ENCODE data around the gene TMEM131L. TPM values are rescaled to one million over a fixed set of nuclear protein-coding genes. Genes with fewer than 3 reads are reported as not detected.

The TMEM131L gene
- total RNA-seq, 1 donor from 2014 or later, result 7.6 TPM

DNA sequence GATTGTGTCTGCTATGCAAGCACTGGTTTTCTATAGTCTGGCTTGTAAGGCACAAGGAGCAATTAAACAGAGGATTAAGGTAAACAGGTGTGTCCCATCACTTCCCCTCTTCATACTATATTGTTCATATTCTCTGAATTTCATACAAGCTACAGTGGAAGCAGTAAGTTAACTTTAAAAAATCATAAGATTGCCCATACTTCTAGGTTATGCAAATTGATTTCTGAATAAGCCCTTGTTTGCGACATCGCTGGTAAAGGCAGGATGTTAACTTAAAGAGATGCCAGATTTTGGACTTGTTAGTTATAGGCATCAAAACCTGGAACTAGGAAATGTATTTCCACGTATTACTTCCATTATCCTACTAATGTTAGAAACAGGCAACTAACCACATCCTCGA is 1.0 kb upstream of the TMEM131L start:
- Histone ChIP-seq H3K4me3 (ENCODE audit: low read depth, low read length) (no peak overlapping the region), H3K27me3 (ENCODE audit: control insufficient read depth, insufficient read depth, low read length) (no peaks in the 10 kb centered on the region), H3K36me3 (ENCODE audit: control insufficient read depth, insufficient read depth, low read length) (no peaks in the 10 kb centered on the region)
- TF ChIP-seq, protein P1, sequence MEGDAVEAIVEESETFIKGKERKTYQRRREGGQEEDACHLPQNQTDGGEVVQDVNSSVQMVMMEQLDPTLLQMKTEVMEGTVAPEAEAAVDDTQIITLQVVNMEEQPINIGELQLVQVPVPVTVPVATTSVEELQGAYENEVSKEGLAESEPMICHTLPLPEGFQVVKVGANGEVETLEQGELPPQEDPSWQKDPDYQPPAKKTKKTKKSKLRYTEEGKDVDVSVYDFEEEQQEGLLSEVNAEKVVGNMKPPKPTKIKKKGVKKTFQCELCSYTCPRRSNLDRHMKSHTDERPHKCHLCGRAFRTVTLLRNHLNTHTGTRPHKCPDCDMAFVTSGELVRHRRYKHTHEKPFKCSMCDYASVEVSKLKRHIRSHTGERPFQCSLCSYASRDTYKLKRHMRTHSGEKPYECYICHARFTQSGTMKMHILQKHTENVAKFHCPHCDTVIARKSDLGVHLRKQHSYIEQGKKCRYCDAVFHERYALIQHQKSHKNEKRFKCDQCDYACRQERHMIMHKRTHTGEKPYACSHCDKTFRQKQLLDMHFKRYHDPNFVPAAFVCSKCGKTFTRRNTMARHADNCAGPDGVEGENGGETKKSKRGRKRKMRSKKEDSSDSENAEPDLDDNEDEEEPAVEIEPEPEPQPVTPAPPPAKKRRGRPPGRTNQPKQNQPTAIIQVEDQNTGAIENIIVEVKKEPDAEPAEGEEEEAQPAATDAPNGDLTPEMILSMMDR (IDR thresholded peaks at IDR 0.05; ENCODE audit: insufficient read depth, low read length, poor library complexity, severe bottlenecking), result no peak
- no peak for DNase-seq (ENCODE audit: low read depth)

DNA sequence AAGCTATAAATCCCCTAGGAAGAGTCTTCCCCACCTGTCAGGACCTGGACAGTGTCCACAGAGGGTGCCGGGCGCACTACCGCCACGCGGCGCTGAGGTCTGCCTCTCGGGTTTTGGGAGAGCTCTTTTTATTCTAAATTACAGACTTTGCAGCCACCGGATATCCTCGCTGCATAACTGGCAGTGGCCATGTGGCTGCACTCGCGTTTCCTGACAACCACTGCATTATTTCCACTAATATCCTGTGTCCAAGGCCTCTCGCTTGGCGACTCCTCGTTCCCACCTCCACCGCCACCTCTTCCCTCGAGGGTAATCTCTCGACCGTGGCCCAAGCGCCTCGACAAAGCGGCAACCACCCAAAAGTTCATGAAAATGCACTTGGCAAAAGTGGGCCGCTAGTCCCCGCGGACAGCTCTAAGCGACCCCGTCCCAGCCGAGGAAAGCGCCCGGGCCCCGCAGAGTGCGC is 512 bp upstream of the TMEM131L start:
- DNase-seq (ENCODE audit: low read depth), result no peak

DNA sequence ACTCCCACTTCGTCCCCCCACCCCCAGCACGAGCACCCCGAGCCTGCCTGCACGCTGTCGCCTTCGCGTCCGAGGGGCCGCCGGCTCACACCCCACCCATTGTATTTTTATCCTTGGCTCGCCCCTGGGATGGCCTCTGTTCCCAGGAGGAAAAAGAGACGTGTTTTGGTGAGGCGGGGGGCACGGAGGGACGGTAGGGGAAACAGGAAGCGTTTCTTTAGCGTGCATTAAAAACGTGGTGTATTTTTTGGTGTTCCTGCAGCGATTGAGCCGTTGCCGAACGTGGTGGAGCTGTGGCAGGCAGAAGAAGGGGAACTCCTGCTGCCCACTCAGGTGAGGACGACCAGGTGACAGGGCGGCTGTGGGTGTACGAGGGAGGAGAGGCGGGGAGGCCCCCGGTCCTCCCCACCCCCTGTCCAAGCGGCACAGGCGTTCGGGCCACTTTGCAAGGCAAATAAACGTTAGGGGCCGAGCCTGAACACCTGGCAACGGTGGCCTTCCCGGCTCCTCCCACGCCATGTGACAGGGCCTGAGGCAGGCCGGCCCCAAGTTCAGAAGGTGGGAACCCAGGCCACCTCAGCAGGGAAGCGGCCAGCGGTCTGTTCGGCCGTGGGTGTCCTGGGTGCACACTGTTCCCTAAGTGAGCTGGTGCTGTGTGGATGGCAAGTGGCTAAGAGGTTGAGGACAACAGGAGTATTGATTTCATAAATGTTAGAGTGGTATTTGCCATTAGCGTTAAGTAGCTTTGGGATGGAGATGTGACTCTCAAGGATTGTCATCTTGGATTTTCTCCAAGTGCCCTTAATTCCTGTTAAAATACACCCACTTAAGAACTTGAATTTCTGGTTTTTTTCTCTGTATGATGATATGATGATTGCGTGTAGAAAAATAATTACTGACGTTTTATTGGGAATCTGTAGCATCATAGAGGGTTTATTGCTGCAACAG is 1.1 kb downstream of the TMEM131L start:
- DNase-seq (ENCODE audit: low read depth), result no peak
- Histone ChIP-seq H3K36me3 (ENCODE audit: control insufficient read depth, insufficient read depth, low read length) (peaks cover 1% of the 10 kb centered on the region), H3K4me3 (ENCODE audit: low read depth, low read length) (peak overlapping the region; percentile 87), H3K27me3 (ENCODE audit: control insufficient read depth, insufficient read depth, low read length) (no peaks in the 10 kb centered on the region)
- TF ChIP-seq, protein P1 (IDR thresholded peaks at IDR 0.05; ENCODE audit: insufficient read depth, low read length, poor library complexity, severe bottlenecking), result no peak

More for the DNA sequence above, 512 bp upstream of the TMEM131L start:
- Histone ChIP-seq H3K4me3 (ENCODE audit: low read depth, low read length) (peak overlapping the region; percentile 87), H3K36me3 (ENCODE audit: control insufficient read depth, insufficient read depth, low read length) (peaks cover 1% of the 10 kb centered on the region), H3K27me3 (ENCODE audit: control insufficient read depth, insufficient read depth, low read length) (no peaks in the 10 kb centered on the region)
- TF ChIP-seq, protein P1 (IDR thresholded peaks at IDR 0.05; ENCODE audit: insufficient read depth, low read length, poor library complexity, severe bottlenecking), result peak; percentile 28

DNA sequence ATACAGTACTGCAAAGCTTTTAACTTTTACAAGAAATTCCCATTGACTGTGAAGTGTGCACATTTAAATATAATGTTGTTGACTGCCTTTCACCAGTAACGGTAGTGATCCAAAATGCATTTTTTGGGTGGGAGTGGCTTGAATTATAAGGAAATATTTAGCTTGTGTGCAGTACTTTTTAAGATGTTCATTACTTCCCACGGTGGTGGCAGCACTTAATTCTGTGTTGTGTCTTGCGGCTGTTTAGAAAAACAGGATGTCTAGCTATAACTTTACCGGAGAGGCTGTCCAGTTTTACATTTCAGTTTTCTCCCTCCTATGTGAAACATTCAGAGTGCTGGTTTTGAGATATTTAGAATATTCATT is 1.7 kb downstream of the TMEM131L start:
- Histone ChIP-seq H3K4me3 (ENCODE audit: low read depth, low read length) (no peak overlapping the region), H3K36me3 (ENCODE audit: control insufficient read depth, insufficient read depth, low read length) (peaks cover 1% of the 10 kb centered on the region), H3K27me3 (ENCODE audit: control insufficient read depth, insufficient read depth, low read length) (no peaks in the 10 kb centered on the region)
- TF ChIP-seq, protein P1 (IDR thresholded peaks at IDR 0.05; ENCODE audit: insufficient read depth, low read length, poor library complexity, severe bottlenecking), result no peak
- no peak for DNase-seq (ENCODE audit: low read depth)

DNA sequence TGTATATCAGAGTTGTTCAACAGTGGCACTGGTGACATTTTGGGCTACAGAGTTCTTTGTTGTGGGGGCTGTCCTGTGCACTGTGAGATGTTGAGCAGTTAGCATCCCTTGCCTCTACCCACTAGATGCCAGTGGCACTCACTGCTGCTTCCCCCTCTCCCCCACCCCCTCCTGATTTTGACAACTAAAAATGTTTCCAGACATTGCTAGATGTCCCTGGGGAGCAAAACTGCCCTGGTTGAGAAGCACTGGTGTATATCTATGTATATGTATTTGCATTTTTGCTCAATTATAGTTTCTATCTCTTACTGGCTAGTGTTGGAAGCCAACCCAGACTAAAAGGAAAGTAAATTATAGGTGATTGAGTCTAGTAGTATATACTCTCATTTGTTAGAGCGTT is 2.4 kb downstream of the TMEM131L start:
- no peaks in the 10 kb centered on the region for H3K27me3 ChIP-seq (ENCODE audit: control insufficient read depth, insufficient read depth, low read length)
- H3K4me3 ChIP-seq (ENCODE audit: low read depth, low read length), result no peak overlapping the region
- DNase-seq (ENCODE audit: low read depth), result no peak
- TF ChIP-seq, protein P1 (IDR thresholded peaks at IDR 0.05; ENCODE audit: insufficient read depth, low read length, poor library complexity, severe bottlenecking), result no peak
- peaks cover 1% of the 10 kb centered on the region for H3K36me3 ChIP-seq (ENCODE audit: control insufficient read depth, insufficient read depth, low read length)
